Kidney capillary endothelial cell (primary cell): ENCODE results near the gene IFI44.

Experiments
- DNase-seq: peaks from one replicate; pipeline ENCODE4 v3.0.0-alpha.2; 2018; ENCODE audit warnings: low spot score

Gene IFI44

DNA sequence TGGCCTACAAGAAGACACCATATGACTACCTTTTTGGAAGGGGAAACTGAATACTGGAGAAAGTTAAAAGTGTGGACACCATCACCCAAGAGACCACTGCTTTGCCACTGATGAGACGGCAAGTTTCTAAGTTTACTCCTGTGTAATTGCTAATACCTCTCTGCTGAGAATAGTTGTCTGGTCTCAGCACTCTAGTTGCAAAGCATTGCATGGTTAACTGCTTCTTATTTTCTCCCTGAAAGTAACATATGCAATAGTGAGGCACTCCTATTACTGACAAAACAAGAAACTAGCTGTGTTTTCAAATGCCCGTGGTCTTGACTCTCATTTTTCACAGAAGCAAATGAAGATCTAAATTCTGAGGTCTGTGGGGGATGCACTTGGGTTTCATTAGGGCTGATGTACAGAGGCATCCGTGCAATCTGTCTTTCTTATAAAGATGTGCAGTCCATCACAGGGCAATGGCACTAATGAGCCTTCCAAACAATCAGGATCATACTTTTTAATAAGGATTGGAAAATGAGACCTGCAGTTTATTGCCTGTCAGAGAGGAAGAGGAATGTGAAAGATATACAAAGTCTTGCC, 62.9 kb downstream of the IFI44 start:
- DNase-seq = no peak

DNA sequence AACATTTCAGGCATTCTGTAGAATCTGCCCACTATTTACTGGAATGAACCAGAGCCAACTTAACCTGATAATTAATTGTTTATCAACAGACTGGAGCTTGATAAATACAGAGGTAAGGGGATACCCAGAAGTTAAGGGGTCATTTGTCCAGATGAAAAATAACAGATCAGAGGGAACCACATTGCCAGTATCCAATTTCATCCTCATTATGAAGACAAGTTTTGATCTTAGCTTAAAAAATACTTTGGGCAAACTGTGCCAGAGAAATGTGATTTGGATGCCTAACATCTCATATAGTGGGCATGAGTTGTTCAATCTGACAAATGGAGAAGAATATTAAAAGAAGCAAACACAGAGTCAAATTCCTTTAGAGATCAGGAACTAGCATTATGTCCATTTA, 63.7 kb downstream of the IFI44 start:
- no peak for DNase-seq
